EL (cell line): ENCODE measurements around the gene ARHGEF3.

ENCODE experiments used
- DNase-seq: peaks from one replicate; pipeline ENCODE4 v3.0.0-alpha.2; 2016

The ARHGEF3 gene

GRCh38 chr3:56792193-56792592 lies 9.6 kb downstream of the ARHGEF3 start:
- DNase-seq: no peak

GRCh38 chr3:56790016-56790821 lies 11.5 kb downstream of the ARHGEF3 start:
- no peak for DNase-seq

GRCh38 chr3:56789076-56789475 lies 12.7 kb downstream of the ARHGEF3 start:
- DNase-seq: no peak

GRCh38 chr3:56788521-56788920 lies 13.2 kb downstream of the ARHGEF3 start:
- no peak for DNase-seq

GRCh38 chr3:56787784-56788256 lies 13.9 kb downstream of the ARHGEF3 start:
- DNase-seq: no peak

GRCh38 chr3:56787258-56787775 lies 14.4 kb downstream of the ARHGEF3 start:
- DNase-seq: no peak

- no peak for DNase-seq
Measured at GRCh38 chr3:56785499-56785898, 16.2 kb downstream of the ARHGEF3 start.

GRCh38 chr3:56784448-56785001 lies 17.2 kb downstream of the ARHGEF3 start:
- no peak for DNase-seq

GRCh38 chr3:56783644-56784447 lies 17.9 kb downstream of the ARHGEF3 start:
- DNase-seq: peak; percentile 27

GRCh38 chr3:56782906-56783305 lies 18.8 kb downstream of the ARHGEF3 start:
- DNase-seq: no peak

- no peak for DNase-seq
Measured at GRCh38 chr3:56782215-56782614, 19.5 kb downstream of the ARHGEF3 start.

- DNase-seq: no peak
Measured at GRCh38 chr3:56781762-56782161, 20.0 kb downstream of the ARHGEF3 start.

GRCh38 chr3:56780936-56781335 lies 20.8 kb downstream of the ARHGEF3 start:
- DNase-seq: no peak

GRCh38 chr3:56778893-56779292 lies 22.9 kb downstream of the ARHGEF3 start:
- no peak for DNase-seq

- no peak for DNase-seq
Measured at GRCh38 chr3:56776556-56776950, 25.2 kb downstream of the ARHGEF3 start.

- DNase-seq: no peak
Measured at GRCh38 chr3:56775838-56776555, 25.8 kb downstream of the ARHGEF3 start.

- DNase-seq: no peak
Measured at GRCh38 chr3:56775445-56775837, 26.3 kb downstream of the ARHGEF3 start.

- no peak for DNase-seq
Measured at GRCh38 chr3:56773986-56774385, 27.8 kb downstream of the ARHGEF3 start.

- DNase-seq: no peak
Measured at GRCh38 chr3:56772952-56773938, 28.5 kb downstream of the ARHGEF3 start.

- no peak for DNase-seq
Measured at GRCh38 chr3:56771376-56771775, 30.4 kb downstream of the ARHGEF3 start.

GRCh38 chr3:56769116-56769707 lies 32.5 kb downstream of the ARHGEF3 start:
- DNase-seq: no peak
